ENCODE measurements around the gene AMOTL1.
A peak's percentile ranks its signal among the peaks of the same experiment; 100 is the strongest.
"Not testable (repeated sequence)": the region's sequence is repeated elsewhere in the genome, so short reads cannot be mapped to it uniquely, and the experiment has no call there.

AMOTL1 gene

GRCh38 chr11:94877443-94878200, 109.5 kb downstream of the AMOTL1 start:
- no peak for DNase-seq (ENCODE audit: low read depth)

- no peak for DNase-seq (ENCODE audit: low read depth)
Measured at GRCh38 chr11:94879006-94879405, 110.8 kb downstream of the AMOTL1 start.

- no peak for DNase-seq (ENCODE audit: low read depth)
Measured at GRCh38 chr11:94880216-94880615, 112.1 kb downstream of the AMOTL1 start.

GRCh38 chr11:94882931-94883330, 114.8 kb downstream of the AMOTL1 start:
- no peak for DNase-seq (ENCODE audit: low read depth)

- no peak for DNase-seq (ENCODE audit: low read depth)
Measured at GRCh38 chr11:94883878-94884277, 115.7 kb downstream of the AMOTL1 start.

- no peak for DNase-seq (ENCODE audit: low read depth)
Measured at GRCh38 chr11:94884376-94884775, 116.2 kb downstream of the AMOTL1 start.

- no peak for DNase-seq (ENCODE audit: low read depth)
Measured at GRCh38 chr11:94885133-94885532, 117.0 kb downstream of the AMOTL1 start.

GRCh38 chr11:94885581-94885980, 117.4 kb downstream of the AMOTL1 start:
- no peak for DNase-seq (ENCODE audit: low read depth)

- DNase-seq (ENCODE audit: low read depth): no peak
Measured at GRCh38 chr11:94888204-94888603, 120.0 kb downstream of the AMOTL1 start.

- peak; percentile 47 for DNase-seq (ENCODE audit: low read depth)
Measured at GRCh38 chr11:94895451-94895850, 127.3 kb downstream of the AMOTL1 start.

GRCh38 chr11:94895971-94896370, 127.8 kb downstream of the AMOTL1 start:
- DNase-seq (ENCODE audit: low read depth): peak; percentile 21

- DNase-seq (ENCODE audit: low read depth): peak; percentile 39
Measured at GRCh38 chr11:94897330-94897768, 129.2 kb downstream of the AMOTL1 start.

- DNase-seq (ENCODE audit: low read depth): no peak
Measured at GRCh38 chr11:94907226-94907625, 139.1 kb downstream of the AMOTL1 start.

- DNase-seq (ENCODE audit: low read depth): no peak
Measured at GRCh38 chr11:94909371-94909820, 141.2 kb downstream of the AMOTL1 start.

GRCh38 chr11:94910270-94910669, 142.1 kb downstream of the AMOTL1 start:
- DNase-seq (ENCODE audit: low read depth): no peak

GRCh38 chr11:94910779-94911178, 142.6 kb downstream of the AMOTL1 start:
- peak; percentile 49 for DNase-seq (ENCODE audit: low read depth)

GRCh38 chr11:94912806-94913205, 144.7 kb downstream of the AMOTL1 start:
- no peak for DNase-seq (ENCODE audit: low read depth)

- DNase-seq (ENCODE audit: low read depth): not testable (repeated sequence)
Measured at GRCh38 chr11:94913718-94914394, 145.7 kb downstream of the AMOTL1 start.

- no peak for DNase-seq (ENCODE audit: low read depth)
Measured at GRCh38 chr11:94920311-94920710, 152.2 kb downstream of the AMOTL1 start.

- DNase-seq (ENCODE audit: low read depth): no peak
Measured at GRCh38 chr11:94922321-94923003, 154.3 kb downstream of the AMOTL1 start.

- no peak for DNase-seq (ENCODE audit: low read depth)
Measured at GRCh38 chr11:94923004-94923334, 154.8 kb downstream of the AMOTL1 start.

- DNase-seq (ENCODE audit: low read depth): no peak
Measured at GRCh38 chr11:94924171-94924572, 156.0 kb downstream of the AMOTL1 start.

- DNase-seq (ENCODE audit: low read depth): no peak
Measured at GRCh38 chr11:94924612-94925011, 156.5 kb downstream of the AMOTL1 start.

All from fibroblast of the conjunctiva (primary cell).